GM10266 (cell line): Measurements from ENCODE around the gene TAS2R4.
"Not testable (repeated sequence)": the region's sequence is repeated elsewhere in the genome, so short reads cannot be mapped to it uniquely, and the experiment has no call there.

Source experiments
- DNase-seq: peaks from one replicate; pipeline ENCODE4 v3.0.0; 2012; ENCODE audit errors: extremely low spot score
- CTCF ChIP-seq: IDR thresholded peaks from 2 replicates; pipeline ENCODE4 v1.5.1; 2012; ENCODE audit warnings: mild to moderate bottlenecking, low read depth; ENCODE audit not compliant: control insufficient read depth, insufficient read depth; ENCODE audit errors: missing control alignments

TAS2R4 gene

GRCh38 chr7:141785706-141786552 lies 9.5 kb downstream of the TAS2R4 start:
- peak; percentile 88 for TF ChIP-seq CTCF
- peak; percentile 56 for DNase-seq

DNA sequence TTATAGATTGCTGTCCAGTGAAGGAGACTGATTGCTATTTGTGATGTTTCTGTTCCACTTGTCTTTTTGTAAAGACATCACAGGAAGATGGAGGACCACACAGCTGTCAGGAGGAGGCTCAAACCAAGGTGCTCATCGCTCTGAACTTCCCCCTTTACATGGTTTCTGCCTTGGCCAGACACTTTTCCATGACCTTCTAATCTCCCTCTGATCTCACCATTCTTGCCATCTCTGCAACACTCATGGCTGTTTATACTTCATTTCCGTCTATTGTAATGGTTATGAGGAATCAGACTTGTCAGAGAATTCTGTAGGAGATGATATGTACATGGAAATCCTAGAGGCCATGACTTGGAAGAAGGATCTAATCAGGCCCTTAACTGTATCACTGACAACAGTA lies 11.8 kb downstream of the TAS2R4 start:
- no peak for DNase-seq
- no peak for TF ChIP-seq CTCF

GRCh38 chr7:141789917-141790316 lies 13.4 kb downstream of the TAS2R4 start, which contains the start of gene TAS2R5:
TAS2R5 (plus strand) TSS chr7:141790217; CDS start chr7:141790362, 145 bp downstream.
- TF ChIP-seq CTCF: no peak
- DNase-seq: no peak

DNA sequence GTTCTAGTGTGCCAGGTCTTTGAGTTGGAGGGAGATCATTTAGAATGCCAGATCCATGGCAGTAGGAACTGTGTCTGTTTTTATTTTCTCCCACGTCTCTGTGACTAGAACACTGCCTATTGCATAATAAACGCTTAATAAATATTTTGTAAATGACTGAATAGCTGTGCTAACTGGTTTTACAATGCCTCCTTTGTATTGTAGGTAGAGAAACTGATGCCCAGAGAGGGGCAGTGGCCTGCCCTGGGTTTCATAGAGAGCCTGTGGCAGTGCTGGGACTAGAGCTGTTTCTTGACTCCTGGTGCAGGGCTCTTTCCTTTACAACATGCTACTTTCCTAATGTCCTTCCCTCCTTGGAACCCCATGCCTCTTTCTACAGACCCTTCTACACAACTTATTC lies 16.1 kb downstream of the TAS2R4 start:
- TF ChIP-seq CTCF: no peak
- DNase-seq: no peak

DNA sequence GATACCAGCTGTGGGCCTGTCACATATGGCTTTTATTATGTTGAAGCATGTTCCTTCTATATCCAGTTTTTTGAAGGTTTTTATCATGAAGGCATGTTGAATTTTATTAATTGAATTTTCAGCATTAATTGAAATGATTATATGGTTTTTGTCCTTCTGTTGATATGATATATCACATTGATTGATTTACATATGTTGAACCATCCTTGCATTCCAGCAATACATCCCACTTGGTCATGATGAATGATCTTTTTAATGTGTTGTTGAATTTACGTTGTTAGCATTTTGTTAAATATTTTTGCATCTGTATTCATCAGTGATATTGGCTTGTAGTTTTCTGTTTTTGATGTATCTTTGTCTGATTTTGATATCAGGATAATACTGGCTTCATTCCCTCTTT lies 43.6 kb downstream of the TAS2R4 start:
- DNase-seq: no peak
- no peak for TF ChIP-seq CTCF

- DNase-seq: not testable (repeated sequence)
These were observed 46.0 kb downstream of the TAS2R4 start for GRCh38 chr7:141822432-141822831.
